Measurements from ENCODE around the gene GLI3. TPM values are rescaled to one million over a fixed set of nuclear protein-coding genes. Genes with fewer than 3 reads are reported as not detected.

GLI3 gene
- total RNA-seq, 5 donors from 2014 or later (not counting 1 experiment from before 2014, with no cell fraction given): 0.10 to 0.79 (median 0.32) TPM; not detected in 1

DNA sequence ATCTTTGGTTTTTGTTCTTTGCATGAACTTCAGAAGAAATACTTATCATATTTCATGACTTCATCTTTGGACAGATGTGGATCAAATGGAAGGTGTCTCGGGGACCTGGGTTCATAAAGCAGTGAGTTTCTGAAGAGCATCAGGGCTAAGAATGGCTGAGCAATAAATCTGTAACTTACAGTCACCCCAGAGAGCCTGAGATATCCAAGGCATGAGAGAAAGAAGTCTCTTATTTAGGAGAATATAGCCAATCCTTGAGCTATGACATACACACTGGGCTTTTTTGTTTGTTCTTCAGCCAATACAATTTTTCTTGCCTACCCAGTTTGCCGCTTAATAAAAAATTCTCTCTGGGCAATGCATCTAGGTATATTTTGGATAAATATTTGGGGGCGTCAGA is 281.6 kb downstream of the GLI3 start:
- no peak overlapping the region for H3K4me3 ChIP-seq (ENCODE audit: control insufficient read depth in 1 of 2, extremely low read depth in 1 of 2, low read length in 1 of 2)
- Mint-ChIP-seq H3K4me1 (no peaks in the 10 kb centered on the region), H3K4me3 (no peak overlapping the region), H3K36me3 (no peaks in the 10 kb centered on the region), H3K27ac (no peak overlapping the region), H3K9me3 (no peaks in the 10 kb centered on the region), H3K27me3 (peaks cover 29 to 40% of the 10 kb centered on the region in 2 donors)
- ChIA-PET POLR2A (no interaction called here), CTCF (interaction anchor here in 1 of 2 donors (1.9 kb wide), 1 partner anchor 15 kb away, joined by 6 read pairs; no protein-coding TSS in a partner anchor)
- H3K36me3 ChIP-seq (ENCODE audit: control insufficient read depth in 2 of 2, extremely low read depth in 1 of 2, insufficient read depth in 1 of 2, low read length in 1 of 2): no peaks in the 10 kb centered on the region
- H3K9me3 ChIP-seq: no peaks in the 10 kb centered on the region
- H3K4me1 ChIP-seq (ENCODE audit: control insufficient read depth in 1 of 2, extremely low read depth in 1 of 2, insufficient read depth in 2 of 2, low read length in 2 of 2): no peaks in the 10 kb centered on the region
- ATAC-seq (replicated peaks in 1 of 4): no peak
- no peak for DNase-seq
- H3K27ac ChIP-seq (ENCODE audit: low read length): no peak overlapping the region
- peaks cover 0 to 20% of the 10 kb centered on the region in 2 experiments for H3K27me3 ChIP-seq (replicated peaks in 1 of 2; ENCODE audit: control insufficient read depth in 2 of 2, extremely low read depth in 1 of 2, insufficient read depth in 2 of 2, low read length in 1 of 2)
- no CpG with 5 or more reads among the region's 3 CpGs for WGBS (ENCODE audit: insufficient coverage)

- no peak for DNase-seq
- H3K36me3 ChIP-seq (ENCODE audit: control insufficient read depth in 2 of 2, extremely low read depth in 1 of 2, insufficient read depth in 1 of 2, low read length in 1 of 2): no peaks in the 10 kb centered on the region
- no CpG with 5 or more reads among the region's 2 CpGs for WGBS (ENCODE audit: insufficient coverage)
- no peaks in the 10 kb centered on the region for H3K9me3 ChIP-seq
- ATAC-seq (replicated peaks in 1 of 4): no peak
- no peak overlapping the region for H3K4me3 ChIP-seq (ENCODE audit: control insufficient read depth in 1 of 2, extremely low read depth in 1 of 2, low read length in 1 of 2)
- H3K27ac ChIP-seq (ENCODE audit: low read length): no peak overlapping the region
- H3K4me1 Mint-ChIP-seq: no peaks in the 10 kb centered on the region
- no peak overlapping the region for H3K27ac Mint-ChIP-seq
- ChIA-PET POLR2A (no interaction called here), CTCF (interaction anchor here in 1 of 2 donors (1.9 kb wide), 1 partner anchor 14 kb away, joined by 6 read pairs; no protein-coding TSS in a partner anchor)
- H3K27me3 ChIP-seq (replicated peaks in 1 of 2; ENCODE audit: control insufficient read depth in 2 of 2, extremely low read depth in 1 of 2, insufficient read depth in 2 of 2, low read length in 1 of 2): peaks cover 0 to 20% of the 10 kb centered on the region in 2 experiments
- H3K4me3 Mint-ChIP-seq: no peak overlapping the region
- H3K9me3 Mint-ChIP-seq: no peaks in the 10 kb centered on the region
- peaks cover 29 to 37% of the 10 kb centered on the region in 2 donors for H3K27me3 Mint-ChIP-seq
- no peaks in the 10 kb centered on the region for H3K4me1 ChIP-seq (ENCODE audit: control insufficient read depth in 1 of 2, extremely low read depth in 1 of 2, insufficient read depth in 2 of 2, low read length in 2 of 2)
- no peaks in the 10 kb centered on the region for H3K36me3 Mint-ChIP-seq
These were observed 282.0 kb downstream of the GLI3 start for GRCh38 chr7:41954976-41955375.

- POLR2A ChIA-PET: no interaction called here
- no peak for DNase-seq
- Mint-ChIP-seq H3K4me1 (peaks cover 0 to 5% (median 3%) of the 10 kb centered on the region in 3 donors), H3K9me3 (no peaks in the 10 kb centered on the region), H3K27ac (no peak overlapping the region), H3K4me3 (no peak overlapping the region), H3K36me3 (no peaks in the 10 kb centered on the region), H3K27me3 (peaks cover 4 to 13% of the 10 kb centered on the region in 2 donors)
- H3K36me3 ChIP-seq (ENCODE audit: control insufficient read depth in 2 of 2, extremely low read depth in 1 of 2, insufficient read depth in 1 of 2, low read length in 1 of 2): no peaks in the 10 kb centered on the region
- peaks cover 0 to 9% of the 10 kb centered on the region in 2 experiments for H3K27me3 ChIP-seq (replicated peaks in 1 of 2; ENCODE audit: control insufficient read depth in 2 of 2, extremely low read depth in 1 of 2, insufficient read depth in 2 of 2, low read length in 1 of 2)
- no peak overlapping the region for H3K4me3 ChIP-seq (ENCODE audit: control insufficient read depth in 1 of 2, extremely low read depth in 1 of 2, low read length in 1 of 2)
- no peak overlapping the region for H3K27ac ChIP-seq (ENCODE audit: low read length)
- no peak for ATAC-seq (replicated peaks in 1 of 4)
- H3K9me3 ChIP-seq: no peaks in the 10 kb centered on the region
- CTCF ChIA-PET: interaction anchor here in 1 of 2 donors (1.9 kb wide), 1 partner anchor 8 kb away, joined by 5 read pairs; no protein-coding TSS in a partner anchor
- no peaks in the 10 kb centered on the region for H3K4me1 ChIP-seq (ENCODE audit: control insufficient read depth in 1 of 2, extremely low read depth in 1 of 2, insufficient read depth in 2 of 2, low read length in 2 of 2)
These were observed 288.5 kb downstream of the GLI3 start for GRCh38 chr7:41948503-41948902.

DNA sequence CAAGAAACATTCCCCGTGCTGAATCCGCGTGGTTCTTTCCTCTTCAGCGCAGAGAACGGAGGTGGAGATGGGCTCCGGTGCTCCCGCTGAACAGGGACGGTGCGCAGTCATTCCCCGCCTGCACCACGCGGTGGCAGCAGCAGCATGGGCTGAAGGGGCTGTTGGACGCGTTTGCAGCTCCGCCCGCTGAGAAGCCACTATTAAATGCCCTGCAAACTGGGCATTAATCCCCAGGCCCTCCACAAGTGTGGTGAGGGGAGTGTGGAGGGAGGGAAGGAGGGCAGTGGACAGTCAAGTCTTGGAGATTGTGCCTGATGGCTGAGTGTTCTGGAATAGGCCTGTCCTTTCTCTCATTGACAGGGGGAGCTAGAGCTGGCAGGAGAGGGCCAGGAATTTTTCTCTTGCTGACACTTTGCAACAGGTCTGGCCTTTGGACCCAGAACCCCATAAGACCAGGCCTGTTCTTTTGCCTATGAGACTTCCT is 293.9 kb downstream of the GLI3 start:
- ATAC-seq (replicated peaks in 1 of 4): peak; percentile 63 to 81 (median 70)
- H3K4me3 Mint-ChIP-seq: peak overlapping the region in 1 of 3 donors; percentile 33

GRCh38 chr7:41942468-41943093 is 294.4 kb downstream of the GLI3 start:
- Histone ChIP-seq H3K4me3 (ENCODE audit: control insufficient read depth in 1 of 2, extremely low read depth in 1 of 2, low read length in 1 of 2) (no peak overlapping the region), H3K27me3 (replicated peaks in 1 of 2; ENCODE audit: control insufficient read depth in 2 of 2, extremely low read depth in 1 of 2, insufficient read depth in 2 of 2, low read length in 1 of 2) (peaks cover 0 to 27% of the 10 kb centered on the region in 2 experiments), H3K36me3 (ENCODE audit: control insufficient read depth in 2 of 2, extremely low read depth in 1 of 2, insufficient read depth in 1 of 2, low read length in 1 of 2) (no peaks in the 10 kb centered on the region), H3K9me3 (no peaks in the 10 kb centered on the region), H3K4me1 (ENCODE audit: control insufficient read depth in 1 of 2, extremely low read depth in 1 of 2, insufficient read depth in 2 of 2, low read length in 2 of 2) (peaks cover 0 to 7% of the 10 kb centered on the region in 2 experiments), H3K27ac (ENCODE audit: low read length) (no peak overlapping the region)
- no peaks in the 10 kb centered on the region for H3K36me3 Mint-ChIP-seq
- H3K27ac Mint-ChIP-seq: no peak overlapping the region
- ChIA-PET CTCF (interaction anchor here (0.7 to 1.0 kb wide), 3 partner anchors 17 to 1775 kb away, joined by 3 to 13 read pairs (median 3); no protein-coding TSS in a partner anchor), POLR2A (interaction anchor here in 1 of 2 donors (0.7 kb wide), 1 partner anchor 237 kb away, joined by 4 read pairs; no protein-coding TSS in a partner anchor)
- peak in 1 of 35 experiments; percentile 2 for DNase-seq
- H3K4me3 Mint-ChIP-seq: peak overlapping the region in 1 of 3 donors; percentile 33
- peaks cover 7 to 10% (median 10%) of the 10 kb centered on the region in 3 donors for H3K4me1 Mint-ChIP-seq
- peaks cover 21 to 25% of the 10 kb centered on the region in 2 donors for H3K27me3 Mint-ChIP-seq
- WGBS (ENCODE audit: insufficient coverage): 65% methylated on average over 18 of the region's 23 CpGs
- ATAC-seq (replicated peaks in 1 of 4): no peak
- no peaks in the 10 kb centered on the region for H3K9me3 Mint-ChIP-seq

More for the DNA sequence above, 293.9 kb downstream of the GLI3 start:
- H3K27me3 Mint-ChIP-seq: peaks cover 21 to 25% of the 10 kb centered on the region in 2 donors
- H3K9me3 Mint-ChIP-seq: no peaks in the 10 kb centered on the region
- no peaks in the 10 kb centered on the region for H3K36me3 Mint-ChIP-seq
- no peak overlapping the region for H3K4me3 ChIP-seq (ENCODE audit: control insufficient read depth in 1 of 2, extremely low read depth in 1 of 2, low read length in 1 of 2)
- WGBS (ENCODE audit: insufficient coverage): 2% methylated on average over 10 of the region's 16 CpGs
- CTCF ChIA-PET: interaction anchor here in 1 of 2 donors (1.4 kb wide), 1 partner anchor 933 kb away, joined by 5 read pairs; no protein-coding TSS in a partner anchor
- no peak overlapping the region for H3K27ac ChIP-seq (ENCODE audit: low read length)
- DNase-seq: peak; percentile 12 to 65 (median 47)
- no peaks in the 10 kb centered on the region for H3K36me3 ChIP-seq (ENCODE audit: control insufficient read depth in 2 of 2, extremely low read depth in 1 of 2, insufficient read depth in 1 of 2, low read length in 1 of 2)
- POLR2A ChIA-PET: no interaction called here
- H3K27me3 ChIP-seq (replicated peaks in 1 of 2; ENCODE audit: control insufficient read depth in 2 of 2, extremely low read depth in 1 of 2, insufficient read depth in 2 of 2, low read length in 1 of 2): peaks cover 0 to 31% of the 10 kb centered on the region in 2 experiments
- H3K4me1 ChIP-seq (ENCODE audit: control insufficient read depth in 1 of 2, extremely low read depth in 1 of 2, insufficient read depth in 2 of 2, low read length in 2 of 2): peaks cover 0 to 7% of the 10 kb centered on the region in 2 experiments
- no peaks in the 10 kb centered on the region for H3K9me3 ChIP-seq
- no peak overlapping the region for H3K27ac Mint-ChIP-seq
- peaks cover 7 to 10% (median 10%) of the 10 kb centered on the region in 3 donors for H3K4me1 Mint-ChIP-seq

DNA sequence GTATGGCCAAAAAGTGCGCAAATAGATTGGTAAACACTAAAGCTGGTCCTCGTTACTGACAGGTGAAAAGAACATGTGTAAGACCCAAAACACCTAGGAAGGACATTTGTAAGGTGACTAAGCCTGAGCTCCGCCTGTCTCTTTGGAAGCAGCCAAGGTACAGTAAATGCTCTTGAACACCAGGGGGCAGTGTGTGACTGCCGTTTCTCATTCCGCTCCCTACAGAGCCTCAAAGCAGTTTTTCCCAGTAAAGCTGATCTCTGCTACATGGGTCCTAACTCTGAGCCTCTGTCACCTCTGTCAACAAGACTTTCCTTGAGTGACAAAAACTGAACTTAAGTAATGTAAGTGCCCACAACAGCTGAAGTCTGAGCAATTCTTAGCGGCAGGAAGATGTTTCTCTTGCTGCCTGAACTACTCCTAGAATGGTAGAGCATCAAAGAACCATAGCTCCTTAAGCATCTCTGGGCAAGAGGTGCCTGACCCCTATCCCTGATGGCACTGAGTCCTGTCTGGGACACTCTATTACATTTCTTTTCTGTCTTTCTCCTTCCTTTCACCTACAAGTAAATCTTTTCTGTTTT is 296.2 kb downstream of the GLI3 start:
- Histone ChIP-seq H3K27me3 (replicated peaks in 1 of 2; ENCODE audit: control insufficient read depth in 2 of 2, extremely low read depth in 1 of 2, insufficient read depth in 2 of 2, low read length in 1 of 2) (peaks cover 0 to 26% of the 10 kb centered on the region in 2 experiments), H3K9me3 (no peaks in the 10 kb centered on the region), H3K27ac (ENCODE audit: low read length) (no peak overlapping the region), H3K4me1 (ENCODE audit: control insufficient read depth in 1 of 2, extremely low read depth in 1 of 2, insufficient read depth in 2 of 2, low read length in 2 of 2) (peaks cover 0 to 7% of the 10 kb centered on the region in 2 experiments), H3K4me3 (ENCODE audit: control insufficient read depth in 1 of 2, extremely low read depth in 1 of 2, low read length in 1 of 2) (no peak overlapping the region), H3K36me3 (ENCODE audit: control insufficient read depth in 2 of 2, extremely low read depth in 1 of 2, insufficient read depth in 1 of 2, low read length in 1 of 2) (no peaks in the 10 kb centered on the region)
- ChIA-PET CTCF (interaction anchor here (0.5 to 1.8 kb wide), 17 partner anchors 8 to 1775 kb away, joined by 3 to 7 read pairs (median 4); partner anchors contain the start of gene STK17A (in 1 of the 2)), POLR2A (no interaction called here)
- no peaks in the 10 kb centered on the region for H3K9me3 Mint-ChIP-seq
- H3K4me3 Mint-ChIP-seq: no peak overlapping the region
- H3K36me3 Mint-ChIP-seq: no peaks in the 10 kb centered on the region
- ATAC-seq (replicated peaks in 1 of 4): peak; percentile 60 to 69 (median 62)
- peaks cover 21 to 25% of the 10 kb centered on the region in 2 donors for H3K27me3 Mint-ChIP-seq
- peaks cover 7 to 10% (median 10%) of the 10 kb centered on the region in 3 donors for H3K4me1 Mint-ChIP-seq
- H3K27ac Mint-ChIP-seq: no peak overlapping the region
- DNase-seq: peak in 28 of 35 experiments; percentile 7 to 69 (median 22)
- WGBS (ENCODE audit: insufficient coverage): 13% methylated on average over 5 of the region's 6 CpGs

Data from T-cell (primary cell).